ENCODE results near the gene SCG2. TPM values are rescaled to one million over a fixed set of nuclear protein-coding genes. Genes with fewer than 3 reads are reported as not detected.

SCG2 gene
- polyA plus RNA-seq, 1 donor (not counting 4 experiments of a cell fraction or from before 2014, with no cell fraction given), result 0.10 TPM

DNA sequence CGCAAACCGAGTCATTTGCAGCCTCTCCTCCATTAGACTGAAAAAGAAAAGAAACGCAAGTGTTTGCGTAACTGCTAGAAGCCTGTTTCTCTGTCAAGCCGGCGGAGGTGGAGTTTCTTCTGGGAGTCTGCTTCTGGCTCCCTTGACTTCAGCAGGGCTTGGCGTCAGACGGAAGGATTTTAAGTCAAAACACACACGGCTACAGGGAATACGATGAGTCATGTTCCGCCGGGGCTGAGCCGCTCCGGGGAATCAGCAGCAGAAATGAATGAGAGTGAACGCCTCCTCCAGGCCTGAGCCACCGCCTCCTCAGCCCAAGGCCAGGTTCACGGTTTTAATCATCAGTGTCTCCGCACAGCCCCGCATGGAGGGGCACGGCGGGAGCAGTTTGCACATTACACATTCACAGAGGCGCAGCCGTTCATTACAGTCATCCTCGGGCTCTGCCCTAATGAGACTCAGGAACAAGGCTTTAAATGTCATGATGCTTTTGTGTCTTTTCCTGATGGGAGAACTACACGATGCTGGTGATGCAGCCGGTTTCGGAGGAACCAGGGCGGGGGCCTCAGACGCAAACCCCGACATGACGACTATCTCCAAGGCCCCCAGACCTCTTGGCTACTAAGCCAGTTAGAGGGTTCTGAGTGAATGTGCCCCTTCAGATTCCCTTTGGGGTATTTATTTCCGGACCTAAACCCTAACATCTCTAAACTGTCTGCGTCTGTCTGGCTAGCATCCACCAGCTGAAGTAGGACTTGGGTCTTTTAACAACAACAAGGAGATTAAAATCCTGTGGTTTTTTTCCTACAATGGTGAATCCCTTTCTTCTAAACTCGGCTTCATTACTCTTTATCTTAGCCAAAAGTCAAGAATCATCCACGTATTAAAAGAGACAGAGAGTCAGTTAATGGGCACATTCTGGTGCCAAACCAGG, 11.1 kb upstream of the SCG2 start:
- peak overlapping the region; percentile 24 for H3K9ac ChIP-seq (ENCODE audit: control insufficient read depth, extremely low read depth, insufficient read depth, low read length)
- H3K4me3 ChIP-seq (ENCODE audit: control insufficient read depth in 2 of 3, extremely low read depth in 1 of 3, insufficient read depth in 2 of 3, low read depth in 1 of 3, low read length in 3 of 3), result peak overlapping the region in 2 of 3 experiments; percentile 2 to 55
- FAIRE-seq, result peak; percentile 93
- H3K4me2 ChIP-seq (ENCODE audit: control insufficient read depth, extremely low read depth, insufficient read depth, low read depth, low read length), result peak overlapping the region; percentile 83
- H3K79me2 ChIP-seq (ENCODE audit: control insufficient read depth, insufficient read depth, low read length), result no peaks in the 10 kb centered on the region
- H3K9me1 ChIP-seq (ENCODE audit: control insufficient read depth, extremely low read depth, insufficient read depth, low read length), result no peaks in the 10 kb centered on the region
- dilution Hi-C loops (cut with MboI; ENCODE audit: extremely low pct_ligation_motif_present, low sequenced_read_pairs), result no loop called here
- H3K27me3 ChIP-seq (ENCODE audit: control insufficient read depth, extremely low read depth, insufficient read depth, low read length), result no peaks in the 10 kb centered on the region
- H3K27ac ChIP-seq (ENCODE audit: control insufficient read depth, insufficient read depth, low read length), result peak overlapping the region; percentile 25
- no peaks in the 10 kb centered on the region for H3K9me3 ChIP-seq (ENCODE audit: control insufficient read depth, low read depth, low read length)
- peak overlapping the region; percentile 73 for H2AFZ ChIP-seq (ENCODE audit: control insufficient read depth, low read length)
- peak; percentile 38 for DNase-seq (ENCODE audit: low read depth, low spot score)
- H4K20me1 ChIP-seq (ENCODE audit: control insufficient read depth, extremely low read depth, insufficient read depth, low read length), result no peaks in the 10 kb centered on the region
- TF ChIP-seq, protein P1, sequence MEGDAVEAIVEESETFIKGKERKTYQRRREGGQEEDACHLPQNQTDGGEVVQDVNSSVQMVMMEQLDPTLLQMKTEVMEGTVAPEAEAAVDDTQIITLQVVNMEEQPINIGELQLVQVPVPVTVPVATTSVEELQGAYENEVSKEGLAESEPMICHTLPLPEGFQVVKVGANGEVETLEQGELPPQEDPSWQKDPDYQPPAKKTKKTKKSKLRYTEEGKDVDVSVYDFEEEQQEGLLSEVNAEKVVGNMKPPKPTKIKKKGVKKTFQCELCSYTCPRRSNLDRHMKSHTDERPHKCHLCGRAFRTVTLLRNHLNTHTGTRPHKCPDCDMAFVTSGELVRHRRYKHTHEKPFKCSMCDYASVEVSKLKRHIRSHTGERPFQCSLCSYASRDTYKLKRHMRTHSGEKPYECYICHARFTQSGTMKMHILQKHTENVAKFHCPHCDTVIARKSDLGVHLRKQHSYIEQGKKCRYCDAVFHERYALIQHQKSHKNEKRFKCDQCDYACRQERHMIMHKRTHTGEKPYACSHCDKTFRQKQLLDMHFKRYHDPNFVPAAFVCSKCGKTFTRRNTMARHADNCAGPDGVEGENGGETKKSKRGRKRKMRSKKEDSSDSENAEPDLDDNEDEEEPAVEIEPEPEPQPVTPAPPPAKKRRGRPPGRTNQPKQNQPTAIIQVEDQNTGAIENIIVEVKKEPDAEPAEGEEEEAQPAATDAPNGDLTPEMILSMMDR (optimal IDR thresholded peaks at IDR 0.05 in 1 of 3, IDR thresholded peaks at IDR 0.05 in 1 of 3, conservative IDR thresholded peaks at IDR 0.05 in 1 of 3; ENCODE audit: extremely low read depth in 1 of 3, insufficient read depth in 2 of 3, low read length in 3 of 3), result no peak
- TF ChIP-seq EZH2 (IDR thresholded peaks at IDR 0.05; ENCODE audit: low read length), result no peak
- H3K4me1 ChIP-seq (ENCODE audit: control insufficient read depth, extremely low read depth, insufficient read depth, low read length), result peaks cover 7% of the 10 kb centered on the region
- no peaks in the 10 kb centered on the region for H3K36me3 ChIP-seq (ENCODE audit: control insufficient read depth in 2 of 2, extremely low read depth in 1 of 2, insufficient read depth in 2 of 2, low read length in 2 of 2)

DNA sequence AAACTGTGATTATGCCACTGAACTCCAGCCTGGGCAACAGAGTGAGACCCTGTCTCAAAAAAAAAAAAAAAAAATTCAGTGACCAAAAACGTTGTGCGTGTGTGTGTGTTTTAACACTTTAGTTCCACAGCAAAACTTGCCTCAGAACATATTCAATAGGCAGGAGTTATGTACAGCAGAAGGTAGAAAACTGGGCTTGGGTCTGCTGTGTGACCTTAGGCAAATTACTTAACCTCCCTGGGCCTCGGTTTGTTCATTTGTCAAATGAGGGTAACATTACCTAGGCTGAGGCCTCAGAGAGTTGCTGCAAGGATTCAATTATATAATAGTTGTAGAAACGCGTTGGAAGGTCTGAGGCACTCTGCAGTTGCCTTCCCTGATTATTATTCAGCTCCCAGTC, 10.3 kb upstream of the SCG2 start:
- H3K9ac ChIP-seq (ENCODE audit: control insufficient read depth, extremely low read depth, insufficient read depth, low read length), result peak overlapping the region; percentile 24
- dilution Hi-C loops (cut with MboI; ENCODE audit: extremely low pct_ligation_motif_present, low sequenced_read_pairs), result no loop called here
- H3K4me2 ChIP-seq (ENCODE audit: control insufficient read depth, extremely low read depth, insufficient read depth, low read depth, low read length), result peak overlapping the region; percentile 83
- no peak for FAIRE-seq
- H3K36me3 ChIP-seq (ENCODE audit: control insufficient read depth in 2 of 2, extremely low read depth in 1 of 2, insufficient read depth in 2 of 2, low read length in 2 of 2), result no peaks in the 10 kb centered on the region
- TF ChIP-seq, protein P1 (optimal IDR thresholded peaks at IDR 0.05 in 1 of 3, IDR thresholded peaks at IDR 0.05 in 1 of 3, conservative IDR thresholded peaks at IDR 0.05 in 1 of 3; ENCODE audit: extremely low read depth in 1 of 3, insufficient read depth in 2 of 3, low read length in 3 of 3), result no peak
- TF ChIP-seq EZH2 (IDR thresholded peaks at IDR 0.05; ENCODE audit: low read length), result no peak
- peak overlapping the region; percentile 25 for H3K27ac ChIP-seq (ENCODE audit: control insufficient read depth, insufficient read depth, low read length)
- no peaks in the 10 kb centered on the region for H3K27me3 ChIP-seq (ENCODE audit: control insufficient read depth, extremely low read depth, insufficient read depth, low read length)
- H2AFZ ChIP-seq (ENCODE audit: control insufficient read depth, low read length), result peak overlapping the region; percentile 73
- H3K79me2 ChIP-seq (ENCODE audit: control insufficient read depth, insufficient read depth, low read length), result no peaks in the 10 kb centered on the region
- no peak for DNase-seq (ENCODE audit: low read depth, low spot score)
- H3K4me3 ChIP-seq (ENCODE audit: control insufficient read depth in 2 of 3, extremely low read depth in 1 of 3, insufficient read depth in 2 of 3, low read depth in 1 of 3, low read length in 3 of 3), result peak overlapping the region in 2 of 3 experiments; percentile 2 to 55
- H3K9me3 ChIP-seq (ENCODE audit: control insufficient read depth, low read depth, low read length), result no peaks in the 10 kb centered on the region
- H4K20me1 ChIP-seq (ENCODE audit: control insufficient read depth, extremely low read depth, insufficient read depth, low read length), result no peaks in the 10 kb centered on the region
- no peaks in the 10 kb centered on the region for H3K9me1 ChIP-seq (ENCODE audit: control insufficient read depth, extremely low read depth, insufficient read depth, low read length)
- peaks cover 7% of the 10 kb centered on the region for H3K4me1 ChIP-seq (ENCODE audit: control insufficient read depth, extremely low read depth, insufficient read depth, low read length)

Data from keratinocyte (primary cell).